ENCODE measurements around the gene DENND1A.

The DENND1A gene

GRCh38 chr9:123654994-123655637 lies 274.8 kb downstream of the DENND1A start:
- no peaks in the 10 kb centered on the region for H3K4me1 Mint-ChIP-seq
- DNase-seq (no peak), ATAC-seq (no peak)
- H3K4me3 Mint-ChIP-seq: no peak overlapping the region
- H3K27ac Mint-ChIP-seq: no peak overlapping the region
- peaks cover 0 to 4% of the 10 kb centered on the region in 2 donors for H3K9me3 Mint-ChIP-seq
- H3K27me3 Mint-ChIP-seq: no peaks in the 10 kb centered on the region

GRCh38 chr9:123654218-123654993 lies 275.5 kb downstream of the DENND1A start:
- Mint-ChIP-seq H3K4me1 (no peaks in the 10 kb centered on the region), H3K27ac (no peak overlapping the region), H3K9me3 (peaks cover 0 to 4% of the 10 kb centered on the region in 2 donors), H3K27me3 (no peaks in the 10 kb centered on the region), H3K4me3 (no peak overlapping the region)
- ATAC-seq: no peak
- DNase-seq: no peak

- ATAC-seq: no peak
- no peak overlapping the region for H3K4me3 Mint-ChIP-seq
- H3K27ac Mint-ChIP-seq: no peak overlapping the region
- H3K27me3 Mint-ChIP-seq: no peaks in the 10 kb centered on the region
- no peaks in the 10 kb centered on the region for H3K4me1 Mint-ChIP-seq
- DNase-seq: no peak
- peaks cover 0 to 4% of the 10 kb centered on the region in 2 donors for H3K9me3 Mint-ChIP-seq
Measured at GRCh38 chr9:123652416-123652815, 277.5 kb downstream of the DENND1A start.

- ATAC-seq: no peak
Measured at GRCh38 chr9:123651871-123652270, 278.1 kb downstream of the DENND1A start.

GRCh38 chr9:123651273-123651672 lies 278.7 kb downstream of the DENND1A start:
- no peak overlapping the region for H3K27ac Mint-ChIP-seq
- H3K4me1 Mint-ChIP-seq: no peaks in the 10 kb centered on the region
- H3K27me3 Mint-ChIP-seq: no peaks in the 10 kb centered on the region
- H3K9me3 Mint-ChIP-seq: peaks cover 0 to 4% of the 10 kb centered on the region in 2 donors
- no peak overlapping the region for H3K4me3 Mint-ChIP-seq
- DNase-seq (no peak), ATAC-seq (no peak)

More at GRCh38 chr9:123651871-123652270, 278.1 kb downstream of the DENND1A start:
- no peaks in the 10 kb centered on the region for H3K27me3 Mint-ChIP-seq
- H3K9me3 Mint-ChIP-seq: peaks cover 0 to 4% of the 10 kb centered on the region in 2 donors
- no peak overlapping the region for H3K27ac Mint-ChIP-seq
- DNase-seq: no peak
- no peak overlapping the region for H3K4me3 Mint-ChIP-seq
- no peaks in the 10 kb centered on the region for H3K4me1 Mint-ChIP-seq

- DNase-seq (no peak), ATAC-seq (peak; percentile 72)
- H3K4me3 Mint-ChIP-seq: no peak overlapping the region
- H3K27ac Mint-ChIP-seq: no peak overlapping the region
- no peaks in the 10 kb centered on the region for H3K4me1 Mint-ChIP-seq
- no peaks in the 10 kb centered on the region for H3K27me3 Mint-ChIP-seq
- peaks cover 0 to 4% of the 10 kb centered on the region in 2 donors for H3K9me3 Mint-ChIP-seq
Measured at GRCh38 chr9:123649909-123650308, 280.0 kb downstream of the DENND1A start.

GRCh38 chr9:123647145-123647544 lies 282.8 kb downstream of the DENND1A start:
- ATAC-seq: no peak
- no peaks in the 10 kb centered on the region for H3K4me1 Mint-ChIP-seq
- H3K9me3 Mint-ChIP-seq: peaks cover 0 to 4% of the 10 kb centered on the region in 2 donors
- H3K27me3 Mint-ChIP-seq: no peaks in the 10 kb centered on the region
- no peak overlapping the region for H3K4me3 Mint-ChIP-seq
- DNase-seq: no peak
- no peak overlapping the region for H3K27ac Mint-ChIP-seq

GRCh38 chr9:123645762-123646161 lies 284.2 kb downstream of the DENND1A start:
- Mint-ChIP-seq H3K4me1 (peaks cover 11% of the 10 kb centered on the region), H3K9me3 (no peaks in the 10 kb centered on the region), H3K27ac (no peak overlapping the region), H3K4me3 (no peak overlapping the region), H3K27me3 (no peaks in the 10 kb centered on the region)
- ATAC-seq (no peak), DNase-seq (no peak)

GRCh38 chr9:123645126-123645525 lies 284.8 kb downstream of the DENND1A start:
- Mint-ChIP-seq H3K9me3 (no peaks in the 10 kb centered on the region), H3K27me3 (no peaks in the 10 kb centered on the region), H3K27ac (no peak overlapping the region), H3K4me1 (peaks cover 17% of the 10 kb centered on the region), H3K4me3 (no peak overlapping the region)
- no peak for DNase-seq
- no peak for ATAC-seq

- H3K27ac Mint-ChIP-seq: no peak overlapping the region
- H3K4me3 Mint-ChIP-seq: no peak overlapping the region
- DNase-seq: no peak
- no peak for ATAC-seq
- H3K27me3 Mint-ChIP-seq: no peaks in the 10 kb centered on the region
- H3K9me3 Mint-ChIP-seq: no peaks in the 10 kb centered on the region
- H3K4me1 Mint-ChIP-seq: peaks cover 27% of the 10 kb centered on the region
Measured at GRCh38 chr9:123643518-123643917, 286.4 kb downstream of the DENND1A start.

- no peak for DNase-seq
- ATAC-seq: no peak
- Mint-ChIP-seq H3K27me3 (no peaks in the 10 kb centered on the region), H3K9me3 (no peaks in the 10 kb centered on the region), H3K4me3 (no peak overlapping the region), H3K4me1 (peaks cover 36% of the 10 kb centered on the region), H3K27ac (peak overlapping the region; percentile 12 to 74)
Measured at GRCh38 chr9:123642291-123643278, 287.3 kb downstream of the DENND1A start.

GRCh38 chr9:123640792-123641222 lies 289.1 kb downstream of the DENND1A start:
- ATAC-seq (peak; percentile 93), DNase-seq (peak; percentile 59 to 71)
- Mint-ChIP-seq H3K4me1 (peaks cover 50% of the 10 kb centered on the region), H3K9me3 (no peaks in the 10 kb centered on the region), H3K4me3 (peak overlapping the region in 1 of 2 donors; percentile 35), H3K27me3 (no peaks in the 10 kb centered on the region), H3K27ac (peak overlapping the region; percentile 74 to 78)

GRCh38 chr9:123639743-123640142 lies 290.2 kb downstream of the DENND1A start:
- Mint-ChIP-seq H3K4me3 (no peak overlapping the region), H3K27me3 (no peaks in the 10 kb centered on the region), H3K27ac (peak overlapping the region; percentile 20 to 74), H3K4me1 (peaks cover 60% of the 10 kb centered on the region), H3K9me3 (no peaks in the 10 kb centered on the region)
- no peak for DNase-seq
- no peak for ATAC-seq

- no peaks in the 10 kb centered on the region for H3K27me3 Mint-ChIP-seq
- no peaks in the 10 kb centered on the region for H3K9me3 Mint-ChIP-seq
- DNase-seq (peak; percentile 36 to 51), ATAC-seq (peak; percentile 81)
- peaks cover 65% of the 10 kb centered on the region for H3K4me1 Mint-ChIP-seq
- peak overlapping the region; percentile 85 to 87 for H3K4me3 Mint-ChIP-seq
- peak overlapping the region; percentile 73 to 79 for H3K27ac Mint-ChIP-seq
Measured at GRCh38 chr9:123637945-123638634, 291.8 kb downstream of the DENND1A start.

GRCh38 chr9:123637606-123637944 lies 292.4 kb downstream of the DENND1A start:
- no peak for ATAC-seq
- peak overlapping the region; percentile 85 to 87 for H3K4me3 Mint-ChIP-seq
- H3K27me3 Mint-ChIP-seq: no peaks in the 10 kb centered on the region
- H3K9me3 Mint-ChIP-seq: no peaks in the 10 kb centered on the region
- no peak for DNase-seq
- H3K27ac Mint-ChIP-seq: peak overlapping the region; percentile 73 to 79
- H3K4me1 Mint-ChIP-seq: peaks cover 65% of the 10 kb centered on the region
